ENCODE results near the gene ST6GALNAC6.
"Not testable (repeated sequence)": the region's sequence is repeated elsewhere in the genome, so short reads cannot be mapped to it uniquely, and the experiment has no call there.

The ST6GALNAC6 gene

DNA sequence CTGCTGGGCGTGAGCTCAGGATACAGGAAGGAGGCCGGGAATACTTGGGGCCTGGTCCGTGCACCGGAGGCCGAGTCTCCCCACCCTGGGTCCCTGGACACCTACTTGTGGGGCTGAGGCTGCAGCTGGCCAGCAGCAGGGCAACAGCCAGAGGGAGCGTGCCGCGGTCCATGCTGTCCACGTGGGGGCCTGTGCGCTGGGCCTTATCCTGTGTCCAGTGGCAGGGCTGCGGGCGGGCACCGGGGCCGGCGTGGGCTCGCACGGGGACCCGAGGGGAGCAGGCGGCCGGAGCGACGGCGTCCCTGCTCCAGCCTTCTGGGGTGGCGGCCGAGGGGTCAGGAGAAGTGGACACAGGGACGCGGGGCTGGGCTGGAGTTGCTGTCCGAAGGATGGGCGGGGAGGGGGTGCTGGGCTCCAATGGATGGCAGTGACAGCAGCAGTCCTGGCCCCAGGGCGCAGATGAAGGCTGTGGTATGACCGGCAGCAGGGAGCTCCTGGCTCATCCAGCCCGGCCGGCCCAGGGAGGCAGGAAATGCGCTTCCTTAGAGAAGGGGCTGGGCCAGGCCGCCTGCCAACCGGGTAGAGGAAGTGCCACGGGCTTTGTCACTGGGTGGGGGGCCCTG lies 45.1 kb downstream of the ST6GALNAC6 start, which contains the start of gene ENG:
TSS of gene ENG (minus strand) at position 475 of the 623 bp plus-strand sequence. CDS start at position 172, 303 bp downstream.
- DNase-seq, result peak; percentile 73

DNA sequence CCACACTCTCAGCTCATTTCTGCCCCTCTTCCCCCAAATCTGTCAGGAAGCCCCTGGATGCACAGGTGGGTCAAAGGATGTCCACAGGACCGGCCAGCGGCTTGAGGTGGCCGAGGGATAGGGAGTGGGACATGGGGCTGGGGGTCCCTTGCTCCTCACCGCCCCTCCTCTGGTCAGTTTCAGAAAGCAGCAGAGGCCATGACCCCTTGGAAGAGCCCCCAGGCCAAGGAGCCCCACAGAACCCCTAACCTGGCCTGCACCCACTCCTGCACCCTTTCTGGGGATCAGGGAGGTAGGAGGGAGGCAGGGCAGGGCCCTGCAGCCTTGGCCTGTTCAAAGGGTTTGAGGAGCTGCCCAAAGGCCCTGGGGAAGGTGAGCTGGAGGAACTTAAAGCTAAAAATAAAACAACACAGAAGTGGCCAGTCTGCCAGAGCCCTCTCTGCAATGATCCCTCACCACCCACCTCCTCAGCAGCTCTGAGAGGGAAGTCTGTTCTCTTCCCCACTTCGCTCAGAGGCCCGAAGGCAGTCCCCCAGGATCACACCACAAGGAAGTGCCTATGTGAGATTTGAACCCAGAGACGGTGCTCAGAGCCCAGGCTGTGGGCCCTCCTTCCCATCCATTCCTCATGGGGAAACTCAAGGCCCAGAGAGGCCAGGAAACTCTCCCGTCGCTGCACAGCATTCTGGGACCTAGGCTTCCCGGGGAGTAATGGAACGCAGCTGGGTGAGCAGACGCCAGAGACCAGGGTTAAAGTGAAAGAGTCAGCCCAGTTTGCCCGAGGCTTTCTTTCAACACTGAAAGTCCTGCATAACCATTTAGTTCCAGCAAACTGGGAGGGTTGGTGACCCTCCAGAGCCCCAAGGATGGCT lies 45.9 kb downstream of the ST6GALNAC6 start:
- DNase-seq, result no peak

DNA sequence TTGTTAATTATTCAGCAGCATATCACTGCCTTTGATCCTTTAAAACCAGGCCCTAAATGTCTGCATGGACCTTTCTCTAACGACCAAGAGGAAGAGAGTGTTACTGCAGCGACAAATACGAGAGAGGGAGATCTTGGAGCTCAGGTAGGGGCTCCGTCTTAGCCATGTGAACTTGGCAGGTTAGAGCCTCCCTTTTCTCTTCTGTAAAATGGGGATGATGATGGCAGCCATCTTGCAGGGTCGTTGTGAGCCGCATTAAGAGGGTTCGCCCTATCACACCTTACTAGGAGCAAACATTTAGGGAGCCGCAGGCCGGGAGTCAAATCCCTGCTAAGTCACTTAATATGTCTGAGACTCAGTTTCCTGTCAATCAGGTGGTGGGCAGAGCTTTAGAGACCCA lies 46.6 kb downstream of the ST6GALNAC6 start:
- DNase-seq, result no peak

DNA sequence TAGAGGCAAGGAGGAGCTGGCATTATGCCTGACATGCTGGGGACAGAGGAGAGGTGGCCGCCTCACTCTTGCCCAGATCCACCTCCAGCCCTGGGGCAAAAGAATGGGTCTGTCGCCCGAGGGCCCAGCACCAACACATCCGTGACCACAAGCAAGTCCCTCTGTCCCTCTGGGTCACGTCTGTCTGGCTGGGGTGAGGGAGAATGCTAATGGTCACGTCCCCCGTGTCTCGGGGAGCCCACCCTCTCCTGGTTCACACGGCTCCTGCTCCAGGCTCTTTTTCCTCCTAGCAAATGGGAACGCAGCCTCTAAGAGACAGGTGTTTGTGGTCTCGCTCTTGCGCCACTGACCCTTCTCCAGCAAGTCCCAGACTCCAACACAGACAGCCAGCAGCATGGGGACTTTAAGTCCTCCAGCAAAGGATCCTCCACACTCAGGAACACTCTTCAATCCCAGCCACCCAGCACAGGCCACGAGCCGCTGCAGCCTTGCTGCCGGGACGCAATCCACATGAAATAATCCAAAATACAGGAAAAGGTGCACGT lies 49.0 kb downstream of the ST6GALNAC6 start:
- no peak for DNase-seq

DNA sequence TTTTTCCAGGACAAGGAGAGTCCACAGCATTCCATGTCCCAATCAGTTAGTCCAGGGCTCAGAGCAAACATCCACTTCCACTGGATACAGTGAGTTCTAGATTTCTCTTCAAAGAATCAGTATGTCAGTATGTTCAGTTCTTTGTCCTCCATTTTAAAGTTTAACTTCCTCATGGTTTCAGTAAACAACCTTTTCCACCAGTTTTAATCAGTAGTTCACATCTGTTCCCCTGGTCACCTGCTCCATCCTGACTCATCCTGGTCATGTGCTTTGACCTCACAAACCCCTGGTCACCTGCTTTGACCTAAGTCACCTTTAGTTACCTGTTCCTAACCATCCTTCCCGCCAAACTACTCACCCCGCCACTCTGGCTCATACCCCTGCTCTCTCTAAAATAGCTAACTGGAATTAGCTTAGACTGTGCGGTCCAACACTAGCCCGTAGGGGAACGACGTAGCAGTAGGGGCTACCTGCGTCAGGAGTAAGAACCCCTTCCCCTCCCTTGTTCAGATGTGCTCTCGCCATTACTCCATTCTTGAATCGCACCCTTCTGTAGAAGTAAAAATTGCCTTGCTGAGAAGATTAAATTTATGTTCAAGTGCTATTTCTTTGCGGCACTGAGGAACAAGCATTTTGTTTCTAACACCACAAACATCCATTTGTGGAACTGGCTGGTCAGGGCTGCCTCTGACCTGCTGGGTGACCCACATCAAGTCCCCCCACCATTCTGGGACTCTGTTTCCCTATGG lies 50.5 kb downstream of the ST6GALNAC6 start:
- no peak for DNase-seq

DNA sequence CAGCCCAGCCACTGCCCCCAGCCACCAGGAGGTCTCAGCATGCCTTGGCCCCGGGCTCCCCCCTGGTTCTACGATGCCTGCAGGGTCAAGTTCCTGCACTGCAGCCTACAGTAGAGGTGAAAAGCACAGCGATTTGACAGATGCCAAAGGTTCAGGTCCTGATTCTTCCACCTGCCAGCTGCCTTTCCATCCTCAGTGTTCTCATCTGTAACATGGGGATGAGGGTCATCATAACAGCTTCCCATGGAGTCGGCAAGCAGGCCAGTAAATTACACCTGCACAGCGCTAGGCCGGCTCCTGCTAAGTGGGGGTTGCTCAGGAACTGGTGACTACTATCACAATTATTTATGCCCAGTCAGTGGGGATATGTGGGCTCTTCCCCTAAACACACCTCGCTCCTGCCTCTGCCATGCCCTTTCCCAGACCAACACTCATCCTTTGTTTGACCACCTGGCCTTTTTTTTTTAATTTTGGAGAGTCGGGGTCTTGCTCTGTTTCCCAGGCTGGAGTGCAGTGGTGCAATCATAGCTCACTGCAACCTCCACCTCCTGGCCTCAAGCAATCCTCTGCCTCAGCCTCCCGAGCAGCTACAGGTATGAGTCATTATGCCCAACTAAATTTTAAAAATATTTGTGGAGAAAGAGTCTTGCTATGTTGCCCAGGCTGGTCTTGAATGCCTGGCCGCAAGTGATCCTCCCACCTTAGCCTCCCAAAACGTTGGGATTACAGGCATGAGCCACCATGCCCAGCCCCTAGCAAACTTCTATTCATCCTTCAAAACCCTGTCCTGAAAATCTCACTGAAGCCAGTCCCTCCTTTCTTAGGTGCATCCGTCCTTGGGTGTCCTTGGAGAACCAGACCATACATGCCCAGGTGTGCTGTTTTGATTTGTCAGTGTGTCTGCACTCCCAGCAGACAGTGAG lies 51.3 kb downstream of the ST6GALNAC6 start:
- no peak for DNase-seq

DNA sequence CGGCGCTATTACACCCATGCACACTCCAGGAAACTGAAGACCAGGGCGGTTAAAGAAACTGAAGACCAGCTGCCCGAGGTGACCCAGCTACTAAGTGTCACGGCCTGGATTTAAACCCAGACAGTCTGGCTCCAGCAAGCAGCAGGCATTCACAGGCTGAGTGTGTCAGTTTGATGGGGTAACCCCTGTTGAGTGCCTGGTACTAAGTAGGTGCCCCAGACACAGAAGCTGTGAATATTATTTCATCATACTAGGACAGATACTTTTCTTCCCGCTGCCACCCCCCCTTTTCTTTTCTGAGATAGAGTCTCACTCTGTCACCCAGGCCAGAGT lies 52.3 kb downstream of the ST6GALNAC6 start:
- DNase-seq, result no peak

DNA sequence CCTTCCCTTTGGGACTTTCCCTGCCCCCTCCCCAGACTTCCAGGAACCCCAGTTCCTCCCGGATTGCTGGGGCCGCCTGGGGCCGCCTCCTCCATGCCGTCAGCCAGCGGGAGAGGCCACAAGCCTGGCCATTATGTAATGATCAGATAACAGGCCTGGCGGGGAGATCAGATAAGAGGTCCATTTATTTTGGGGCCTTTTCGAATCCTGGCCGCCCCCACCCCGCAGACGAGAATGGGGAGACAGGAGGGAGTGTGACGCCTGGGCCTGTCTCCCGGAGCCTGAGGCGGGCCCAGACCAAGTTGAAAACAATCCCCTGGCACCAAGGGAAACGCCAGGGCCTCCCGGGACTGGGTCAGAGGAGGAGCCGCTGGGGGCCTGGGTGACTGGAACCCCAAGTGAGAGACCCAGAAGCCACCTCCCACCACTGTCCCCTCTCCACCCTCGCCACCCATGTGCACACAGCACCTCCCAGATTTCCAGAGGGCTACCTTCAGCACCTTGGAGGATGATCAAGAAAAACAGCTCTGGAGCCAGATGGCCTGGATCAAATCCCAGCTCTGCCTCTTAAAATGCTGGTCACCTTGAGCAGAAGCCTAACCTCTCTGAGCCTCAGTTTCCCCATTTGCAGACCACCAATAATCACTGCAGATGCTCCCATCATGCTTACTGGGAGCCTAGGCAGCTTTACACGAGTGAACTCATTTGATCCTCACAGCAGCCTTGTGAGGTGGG lies 52.8 kb downstream of the ST6GALNAC6 start:
- DNase-seq, result no peak

DNA sequence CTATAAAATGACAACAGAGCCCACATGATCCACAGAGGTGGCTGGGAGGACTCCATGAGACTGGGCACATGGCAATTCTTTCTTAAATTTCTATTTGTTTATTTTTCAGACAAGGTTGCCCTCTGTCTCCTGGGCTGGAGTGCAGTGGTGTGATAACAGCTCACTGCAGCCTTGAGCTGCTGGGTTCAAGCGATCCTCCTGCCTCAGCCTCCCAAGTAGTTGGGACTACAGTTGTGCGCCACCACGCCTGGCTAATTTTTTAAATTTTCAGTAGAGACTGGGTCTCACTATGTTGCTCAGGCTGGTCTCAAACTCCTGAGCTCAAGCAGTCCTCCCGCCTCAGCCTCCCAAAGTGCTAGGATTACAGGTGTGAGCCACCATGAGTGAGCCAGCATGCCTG lies 53.8 kb downstream of the ST6GALNAC6 start:
- DNase-seq, result not testable (repeated sequence)

DNA sequence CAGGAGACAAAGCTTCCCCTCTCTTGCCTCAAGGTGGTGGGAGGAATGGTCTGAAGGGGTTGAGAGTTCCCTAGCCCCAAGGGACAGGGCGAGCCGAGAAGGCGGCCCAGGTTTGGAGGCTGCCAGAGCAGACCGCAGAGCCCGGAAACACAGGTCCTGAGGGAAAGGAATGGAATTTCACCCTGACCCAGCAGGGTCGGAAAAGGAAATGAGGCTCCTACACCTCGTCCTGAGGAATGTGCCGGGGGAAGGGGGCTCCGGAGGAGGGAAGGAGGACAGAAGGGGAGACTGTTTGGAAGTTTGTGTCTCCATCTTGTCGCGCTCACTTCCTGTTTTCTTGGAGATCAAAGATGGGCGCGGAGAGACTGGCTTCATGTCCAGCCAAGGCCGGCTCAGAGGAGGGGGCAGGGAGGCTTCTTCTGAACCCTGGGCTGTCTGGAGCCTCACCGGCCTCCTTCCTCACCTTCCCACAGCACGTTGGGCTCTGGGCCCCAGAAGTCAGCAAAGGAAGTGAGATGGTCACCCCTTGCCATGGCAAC lies 54.5 kb downstream of the ST6GALNAC6 start:
- DNase-seq, result peak; percentile 56

DNA sequence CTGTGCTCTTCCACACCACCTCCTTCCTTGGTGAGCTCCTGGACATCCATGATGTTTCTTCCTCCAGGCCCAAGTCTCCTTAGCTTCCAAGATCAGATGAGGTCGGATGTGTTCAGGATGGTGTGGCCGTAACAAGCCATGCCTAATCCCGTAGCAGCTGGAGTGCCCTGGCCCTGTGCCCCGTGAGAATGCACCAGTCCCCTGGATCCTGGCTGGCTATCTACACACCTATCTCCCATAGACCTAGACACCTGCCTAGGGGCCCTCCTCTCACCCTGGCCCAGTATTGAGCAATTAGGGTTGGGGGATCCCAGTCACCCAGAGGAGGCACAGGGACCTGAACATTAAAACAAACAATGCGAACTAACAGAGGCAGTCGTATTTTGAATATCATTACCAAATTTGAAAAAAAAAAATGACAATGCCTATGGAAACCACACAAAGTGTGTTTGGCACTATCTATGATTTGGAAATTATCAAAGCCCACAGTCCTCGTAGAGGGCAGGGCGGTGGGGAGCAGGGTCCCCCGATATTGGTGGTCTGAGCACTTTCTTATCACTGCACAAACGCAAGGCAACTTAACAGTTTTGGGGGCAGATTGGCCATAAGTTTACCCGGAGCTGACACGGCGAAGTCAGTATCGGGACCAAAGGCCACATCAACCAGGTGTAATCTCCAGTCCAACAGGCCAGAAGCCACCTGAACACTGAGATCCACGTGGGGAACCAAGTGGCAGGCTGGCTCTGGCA lies 58.1 kb downstream of the ST6GALNAC6 start:
- DNase-seq, result no peak

DNA sequence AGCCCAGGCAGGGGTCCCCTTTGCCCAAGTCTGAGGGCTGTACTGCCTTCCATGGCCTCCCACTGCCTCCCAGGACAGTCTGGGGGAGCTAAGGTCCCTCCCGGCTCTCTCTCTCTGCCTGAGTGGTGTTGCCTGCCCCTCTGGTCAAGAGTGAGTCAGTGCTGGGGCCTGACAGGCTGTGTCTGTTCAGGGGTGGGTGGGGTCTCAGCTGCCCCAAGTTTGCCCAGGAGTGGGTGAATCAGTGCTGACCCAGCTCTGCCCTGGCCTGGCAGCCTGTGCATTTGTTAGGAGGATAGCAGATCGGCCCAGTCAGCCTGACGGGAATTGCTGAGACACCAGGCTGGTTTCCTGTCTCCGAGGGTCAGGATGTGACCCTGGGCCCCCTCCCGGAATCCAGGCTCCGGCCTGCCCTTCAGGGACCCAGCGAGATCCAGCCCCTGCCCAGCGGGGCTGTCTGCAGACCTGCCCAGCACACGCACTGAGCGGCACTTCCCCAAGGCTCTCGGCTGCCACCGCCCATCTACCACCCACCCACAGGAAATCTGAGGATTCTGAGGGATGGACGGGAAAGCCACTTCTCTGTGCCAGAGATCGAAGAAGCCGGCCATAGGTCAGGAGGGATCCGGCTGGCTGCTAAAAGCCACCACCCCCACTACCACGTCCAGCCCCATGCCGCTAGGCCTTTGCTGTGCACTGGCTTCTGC lies 60.9 kb downstream of the ST6GALNAC6 start:
- peak; percentile 51 for DNase-seq

DNA sequence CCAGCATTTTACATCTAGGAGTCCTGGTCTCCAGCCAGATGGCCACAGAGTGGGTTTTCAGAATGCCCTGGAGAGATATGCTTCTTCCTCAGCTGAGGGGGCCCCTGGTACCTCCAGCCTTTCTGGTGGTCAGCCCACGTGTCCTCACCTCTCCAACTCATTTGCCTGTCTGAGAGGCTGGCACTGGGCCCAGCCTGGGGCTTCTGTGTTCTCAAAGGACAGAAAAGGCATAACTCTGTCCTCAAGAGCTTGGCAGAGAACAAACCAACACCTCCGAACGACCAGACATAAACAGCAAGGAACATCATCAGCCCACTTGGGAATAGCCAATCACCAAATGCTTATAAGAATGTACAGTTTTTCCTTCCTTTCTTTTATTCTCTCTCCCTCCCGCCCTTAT lies 62.1 kb downstream of the ST6GALNAC6 start:
- no peak for DNase-seq

DNA sequence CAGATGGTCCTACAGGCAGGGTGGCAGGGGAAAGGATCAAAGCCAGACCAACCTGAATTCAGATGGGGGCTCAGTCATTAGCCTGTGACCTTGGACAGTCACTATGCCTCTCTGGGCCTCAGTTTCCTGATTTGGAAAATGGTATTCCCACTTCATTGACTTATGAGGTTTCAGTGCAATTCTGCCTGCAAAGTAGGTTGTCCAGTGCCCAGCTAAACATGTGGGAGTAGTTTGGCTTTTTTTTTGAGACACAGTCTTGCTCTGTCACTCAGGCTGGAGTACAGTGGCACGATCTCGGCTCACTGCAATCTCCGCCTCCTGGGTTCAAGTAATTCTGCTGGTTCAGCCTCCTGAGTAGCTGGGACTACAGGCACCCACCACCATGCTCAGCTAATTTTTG lies 62.8 kb downstream of the ST6GALNAC6 start:
- DNase-seq, result not testable (repeated sequence)

DNA sequence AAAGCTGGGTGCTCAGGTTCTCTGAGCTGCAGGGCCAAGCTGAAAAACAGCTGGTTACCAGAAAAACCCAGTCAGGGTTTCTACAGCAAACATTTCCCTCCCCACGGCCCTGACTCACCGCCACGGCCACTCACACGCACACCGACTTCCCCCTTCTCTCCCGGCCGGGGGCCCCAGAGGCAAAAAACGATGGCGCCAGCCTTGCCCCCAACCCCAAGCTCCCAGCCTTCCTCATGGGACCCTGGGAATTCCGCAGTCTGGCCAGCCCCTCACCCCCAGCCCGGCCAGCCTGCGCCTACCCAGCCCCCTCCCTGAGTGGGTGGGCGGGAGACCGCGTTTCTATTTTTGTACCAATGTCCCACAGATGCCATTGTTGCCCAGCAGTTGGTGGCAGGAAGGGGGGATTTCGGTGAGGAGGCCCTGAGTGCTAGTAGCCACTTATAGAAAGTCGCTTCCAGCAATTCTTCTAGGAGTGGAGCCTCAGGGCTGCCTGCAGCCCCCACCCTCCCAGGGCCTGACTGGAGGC lies 63.3 kb downstream of the ST6GALNAC6 start:
- peak; percentile 69 for DNase-seq

Measured in fibroblast of skin of abdomen (primary cell).